Measurements from ENCODE around the gene NCOA7.

The NCOA7 gene

GRCh38 chr6:125807293-125807692 is 16.5 kb downstream of the NCOA7 start:
- no peak for DNase-seq (ENCODE audit: low spot score)
- Mint-ChIP-seq H3K4me1 (ENCODE audit: low read depth) (peaks cover 59% of the 10 kb centered on the region), H3K36me3 (ENCODE audit: low read depth) (peaks cover 22% of the 10 kb centered on the region), H3K4me3 (no peak overlapping the region), H3K27ac (peak overlapping the region; percentile 37), H3K9me3 (no peaks in the 10 kb centered on the region), H3K27me3 (ENCODE audit: low read depth) (no peaks in the 10 kb centered on the region)

GRCh38 chr6:125808060-125808459 is 17.3 kb downstream of the NCOA7 start:
- H3K36me3 Mint-ChIP-seq (ENCODE audit: low read depth) = peaks cover 20% of the 10 kb centered on the region
- H3K4me3 Mint-ChIP-seq = peak overlapping the region; percentile 1
- H3K27ac Mint-ChIP-seq = no peak overlapping the region
- DNase-seq (ENCODE audit: low spot score) = no peak
- H3K4me1 Mint-ChIP-seq (ENCODE audit: low read depth) = peaks cover 58% of the 10 kb centered on the region
- H3K27me3 Mint-ChIP-seq (ENCODE audit: low read depth) = no peaks in the 10 kb centered on the region
- H3K9me3 Mint-ChIP-seq = no peaks in the 10 kb centered on the region

GRCh38 chr6:125808591-125808990 is 17.8 kb downstream of the NCOA7 start:
- Mint-ChIP-seq H3K27me3 (ENCODE audit: low read depth) (no peaks in the 10 kb centered on the region), H3K36me3 (ENCODE audit: low read depth) (peaks cover 20% of the 10 kb centered on the region), H3K27ac (no peak overlapping the region), H3K9me3 (no peaks in the 10 kb centered on the region), H3K4me1 (ENCODE audit: low read depth) (peaks cover 53% of the 10 kb centered on the region), H3K4me3 (no peak overlapping the region)
- DNase-seq (ENCODE audit: low spot score) = no peak

GRCh38 chr6:125809570-125810170 is 18.9 kb downstream of the NCOA7 start:
- Mint-ChIP-seq H3K36me3 (ENCODE audit: low read depth) (peaks cover 16% of the 10 kb centered on the region), H3K4me1 (ENCODE audit: low read depth) (peaks cover 50% of the 10 kb centered on the region), H3K27me3 (ENCODE audit: low read depth) (no peaks in the 10 kb centered on the region), H3K9me3 (no peaks in the 10 kb centered on the region), H3K4me3 (no peak overlapping the region), H3K27ac (no peak overlapping the region)
- DNase-seq (ENCODE audit: low spot score) = no peak

GRCh38 chr6:125810445-125810844 is 19.7 kb downstream of the NCOA7 start:
- Mint-ChIP-seq H3K27ac (no peak overlapping the region), H3K27me3 (ENCODE audit: low read depth) (no peaks in the 10 kb centered on the region), H3K9me3 (no peaks in the 10 kb centered on the region), H3K4me1 (ENCODE audit: low read depth) (peaks cover 51% of the 10 kb centered on the region), H3K4me3 (no peak overlapping the region), H3K36me3 (ENCODE audit: low read depth) (peaks cover 20% of the 10 kb centered on the region)
- no peak for DNase-seq (ENCODE audit: low spot score)

GRCh38 chr6:125811259-125811658 is 20.5 kb downstream of the NCOA7 start:
- Mint-ChIP-seq H3K27me3 (ENCODE audit: low read depth) (no peaks in the 10 kb centered on the region), H3K36me3 (ENCODE audit: low read depth) (peaks cover 23% of the 10 kb centered on the region), H3K9me3 (no peaks in the 10 kb centered on the region), H3K4me1 (ENCODE audit: low read depth) (peaks cover 47% of the 10 kb centered on the region), H3K27ac (peak overlapping the region; percentile 24), H3K4me3 (no peak overlapping the region)
- DNase-seq (ENCODE audit: low spot score) = no peak

- Mint-ChIP-seq H3K9me3 (no peaks in the 10 kb centered on the region), H3K4me3 (no peak overlapping the region), H3K4me1 (ENCODE audit: low read depth) (peaks cover 41% of the 10 kb centered on the region), H3K27ac (no peak overlapping the region), H3K27me3 (ENCODE audit: low read depth) (no peaks in the 10 kb centered on the region), H3K36me3 (ENCODE audit: low read depth) (peaks cover 28% of the 10 kb centered on the region)
- no peak for DNase-seq (ENCODE audit: low spot score)
Measured at GRCh38 chr6:125812394-125813292, 21.9 kb downstream of the NCOA7 start.

- Mint-ChIP-seq H3K36me3 (ENCODE audit: low read depth) (peaks cover 27% of the 10 kb centered on the region), H3K27ac (peak overlapping the region; percentile 64), H3K4me3 (peak overlapping the region; percentile 57), H3K9me3 (no peaks in the 10 kb centered on the region), H3K27me3 (ENCODE audit: low read depth) (no peaks in the 10 kb centered on the region), H3K4me1 (ENCODE audit: low read depth) (peaks cover 37% of the 10 kb centered on the region)
- DNase-seq (ENCODE audit: low spot score) = no peak
Measured at GRCh38 chr6:125814481-125814880, 23.7 kb downstream of the NCOA7 start.

GRCh38 chr6:125815080-125815910 is 24.5 kb downstream of the NCOA7 start:
- peaks cover 32% of the 10 kb centered on the region for H3K36me3 Mint-ChIP-seq (ENCODE audit: low read depth)
- H3K4me1 Mint-ChIP-seq (ENCODE audit: low read depth) = peaks cover 39% of the 10 kb centered on the region
- no peak for DNase-seq (ENCODE audit: low spot score)
- no peaks in the 10 kb centered on the region for H3K9me3 Mint-ChIP-seq
- no peak overlapping the region for H3K4me3 Mint-ChIP-seq
- H3K27me3 Mint-ChIP-seq (ENCODE audit: low read depth) = no peaks in the 10 kb centered on the region
- no peak overlapping the region for H3K27ac Mint-ChIP-seq

GRCh38 chr6:125816828-125817280 is 26.1 kb downstream of the NCOA7 start:
- Mint-ChIP-seq H3K27ac (no peak overlapping the region), H3K4me1 (ENCODE audit: low read depth) (peaks cover 43% of the 10 kb centered on the region), H3K9me3 (no peaks in the 10 kb centered on the region), H3K4me3 (no peak overlapping the region), H3K36me3 (ENCODE audit: low read depth) (peaks cover 37% of the 10 kb centered on the region), H3K27me3 (ENCODE audit: low read depth) (no peaks in the 10 kb centered on the region)
- no peak for DNase-seq (ENCODE audit: low spot score)

- Mint-ChIP-seq H3K36me3 (ENCODE audit: low read depth) (peaks cover 37% of the 10 kb centered on the region), H3K27ac (no peak overlapping the region), H3K4me3 (no peak overlapping the region), H3K27me3 (ENCODE audit: low read depth) (no peaks in the 10 kb centered on the region), H3K9me3 (no peaks in the 10 kb centered on the region), H3K4me1 (ENCODE audit: low read depth) (peaks cover 39% of the 10 kb centered on the region)
- DNase-seq (ENCODE audit: low spot score) = no peak
Measured at GRCh38 chr6:125818225-125818657, 27.5 kb downstream of the NCOA7 start.

- peaks cover 37% of the 10 kb centered on the region for H3K36me3 Mint-ChIP-seq (ENCODE audit: low read depth)
- H3K4me1 Mint-ChIP-seq (ENCODE audit: low read depth) = peaks cover 39% of the 10 kb centered on the region
- H3K27ac Mint-ChIP-seq = no peak overlapping the region
Measured at GRCh38 chr6:125818772-125819260, 28.1 kb downstream of the NCOA7 start.

GRCh38 chr6:125819535-125820326 is 29.0 kb downstream of the NCOA7 start:
- Mint-ChIP-seq H3K27ac (no peak overlapping the region), H3K27me3 (ENCODE audit: low read depth) (no peaks in the 10 kb centered on the region), H3K4me1 (ENCODE audit: low read depth) (peaks cover 35% of the 10 kb centered on the region), H3K4me3 (no peak overlapping the region), H3K9me3 (no peaks in the 10 kb centered on the region), H3K36me3 (ENCODE audit: low read depth) (peaks cover 37% of the 10 kb centered on the region)
- DNase-seq (ENCODE audit: low spot score) = no peak

More at GRCh38 chr6:125818772-125819260, 28.1 kb downstream of the NCOA7 start:
- DNase-seq (ENCODE audit: low spot score) = no peak
- Mint-ChIP-seq H3K4me3 (no peak overlapping the region), H3K27me3 (ENCODE audit: low read depth) (no peaks in the 10 kb centered on the region), H3K9me3 (no peaks in the 10 kb centered on the region)

Data from T-helper 2 cell treated with Interferon-gamma antibody and Interleukin-4, amounts not matched to agents 5 μg/mL and 100 μg/mL, for 36 hours (primary cell).